DND-41 (cell line): ENCODE data around the gene KCNAB2.
"Not testable (repeated sequence)": the region's sequence is repeated elsewhere in the genome, so short reads cannot be mapped to it uniquely, and the experiment has no call there.

ENCODE experiments used
- EZH2 ChIP-seq: IDR thresholded peaks from 3 replicates; pipeline ENCODE4 v1.6.1; 2012; ENCODE audit warnings: borderline replicate concordance, low read depth, mild to moderate bottlenecking, moderate library complexity, low read length, inconsistent platforms; ENCODE audit not compliant: severe bottlenecking
- TF ChIP-seq, protein P1 (sequence below): IDR thresholded peaks from 2 replicates; pipeline ENCODE4 v1.5.1; 2012; ENCODE audit warnings: borderline replicate concordance, low read length, moderate library complexity, mild to moderate bottlenecking; ENCODE audit not compliant: poor library complexity, severe bottlenecking; ENCODE audit errors: extremely low read depth

- TF ChIP-seq, protein P1, sequence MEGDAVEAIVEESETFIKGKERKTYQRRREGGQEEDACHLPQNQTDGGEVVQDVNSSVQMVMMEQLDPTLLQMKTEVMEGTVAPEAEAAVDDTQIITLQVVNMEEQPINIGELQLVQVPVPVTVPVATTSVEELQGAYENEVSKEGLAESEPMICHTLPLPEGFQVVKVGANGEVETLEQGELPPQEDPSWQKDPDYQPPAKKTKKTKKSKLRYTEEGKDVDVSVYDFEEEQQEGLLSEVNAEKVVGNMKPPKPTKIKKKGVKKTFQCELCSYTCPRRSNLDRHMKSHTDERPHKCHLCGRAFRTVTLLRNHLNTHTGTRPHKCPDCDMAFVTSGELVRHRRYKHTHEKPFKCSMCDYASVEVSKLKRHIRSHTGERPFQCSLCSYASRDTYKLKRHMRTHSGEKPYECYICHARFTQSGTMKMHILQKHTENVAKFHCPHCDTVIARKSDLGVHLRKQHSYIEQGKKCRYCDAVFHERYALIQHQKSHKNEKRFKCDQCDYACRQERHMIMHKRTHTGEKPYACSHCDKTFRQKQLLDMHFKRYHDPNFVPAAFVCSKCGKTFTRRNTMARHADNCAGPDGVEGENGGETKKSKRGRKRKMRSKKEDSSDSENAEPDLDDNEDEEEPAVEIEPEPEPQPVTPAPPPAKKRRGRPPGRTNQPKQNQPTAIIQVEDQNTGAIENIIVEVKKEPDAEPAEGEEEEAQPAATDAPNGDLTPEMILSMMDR = not testable (repeated sequence)
- not testable (repeated sequence) for TF ChIP-seq EZH2
These were observed 17.9 kb downstream of the KCNAB2 start for GRCh38 chr1:6063532-6064053.
